ENCODE data around the gene PRRT1. TPM values are rescaled to one million over a fixed set of nuclear protein-coding genes. Genes with fewer than 3 reads are reported as not detected.
"Not testable (repeated sequence)": the region's sequence is repeated elsewhere in the genome, so short reads cannot be mapped to it uniquely, and the experiment has no call there.

Gene PRRT1
- total and polyA plus RNA-seq, 2 of the 4 experiments (the other 2 are of a cell fraction) = 0.99 TPM; not detected in 1

DNA sequence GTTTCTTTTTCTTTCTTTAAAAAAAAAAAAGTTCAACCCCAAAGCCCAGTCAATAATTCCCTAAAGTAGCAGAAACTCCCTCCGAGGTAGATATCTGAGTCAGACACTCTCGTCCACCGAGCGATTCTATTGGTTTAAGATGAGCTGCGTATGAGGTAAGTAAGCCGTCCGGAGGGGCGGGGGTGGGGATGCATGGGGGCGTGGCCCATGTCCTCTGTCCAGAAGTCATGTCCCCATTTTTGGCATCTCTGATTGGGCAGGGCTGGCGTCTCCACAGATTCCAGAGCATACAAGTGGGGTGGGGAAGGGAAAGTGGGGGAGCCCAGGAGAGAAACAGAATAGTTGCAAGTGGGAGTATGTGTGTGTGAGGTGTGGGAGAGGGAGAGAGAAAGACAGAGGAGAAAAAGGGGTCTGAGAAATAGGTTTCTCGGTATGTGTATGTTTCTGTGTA is 34.0 kb upstream of the PRRT1 start:
- H2AK9ac ChIP-seq (replicated peaks; ENCODE audit: low read depth, low read length, poor library complexity); H3K4me2 ChIP-seq (ENCODE audit: low read depth, low read length); H3K14ac ChIP-seq (replicated peaks; ENCODE audit: low read depth, low read length); H4K5ac ChIP-seq (ENCODE audit: low read depth, low read length); H2AFZ ChIP-seq (replicated peaks; ENCODE audit: low read length, poor library complexity); H2BK15ac ChIP-seq (ENCODE audit: low read depth, low read length); H3K18ac ChIP-seq (ENCODE audit: low read depth, low read length); H3K9ac ChIP-seq (ENCODE audit: low read depth, low read length); H4K91ac ChIP-seq (ENCODE audit: insufficient read depth, low read depth, low read length); dilution Hi-C loops (cut with HindIII; ENCODE audit: low sequenced_read_pairs, unreplicated experiment); H4K20me1 ChIP-seq (ENCODE audit: insufficient read depth, low read length); BruUV-seq (replicated peaks); H3K4ac ChIP-seq (ENCODE audit: low read depth, low read length); CTCF ChIA-PET; H3K9me3 ChIP-seq (ENCODE audit: control insufficient read depth, insufficient read depth, low read length); H4K8ac ChIP-seq (ENCODE audit: low read depth in 2 of 2, low read length in 2 of 2); H2BK120ac ChIP-seq (ENCODE audit: low read depth, low read length); H3K27me3 ChIP-seq (ENCODE audit: control insufficient read depth, insufficient read depth, low read length); H2BK20ac ChIP-seq (ENCODE audit: low read depth, low read length); H3K56ac ChIP-seq (ENCODE audit: extremely low read depth, insufficient read depth, low read length); H3K23ac ChIP-seq (ENCODE audit: low read depth, low read length); H3K9me1 ChIP-seq (ENCODE audit: insufficient read depth, low read length); H3K4me3 ChIP-seq (ENCODE audit: insufficient read depth, low read depth, low read length); H3K4me1 ChIP-seq (ENCODE audit: control insufficient read depth, insufficient read depth, low read length): not testable (repeated sequence)
- ATAC-seq (ENCODE audit: low read depth) (peak; percentile 59), DNase-seq (peak; percentile 88)
- intact Hi-C loops (cut with micrococcal nuclease) = loop anchor here (5.0 kb wide), 1 partner anchor 787 kb away; no protein-coding TSS in a partner anchor
- Histone ChIP-seq H3K36me3 (ENCODE audit: control insufficient read depth, insufficient read depth, low read length) (peaks cover 37% of the 10 kb centered on the region), H3K79me1 (ENCODE audit: low read depth in 1 of 2, low read length in 2 of 2) (peaks cover 10 to 47% of the 10 kb centered on the region in 2 experiments), H2AK5ac (ENCODE audit: low read depth, low read length) (peak overlapping the region; percentile 9; the same call in 1 of the 2 replicates), H3K27ac (ENCODE audit: insufficient read depth, low read length) (peak overlapping the region; percentile 21; the same call in 1 of the 2 replicates), H2BK5ac (ENCODE audit: low read depth, low read length, poor library complexity, severe bottlenecking) (peak overlapping the region; percentile 29)
- TF ChIP-seq MAZ (IDR thresholded peaks at IDR 0.05; ENCODE audit: borderline replicate concordance, low read depth, low read length) = peak; percentile 34; the same call in 1 of the 2 replicates
- POLR2A ChIA-PET (ENCODE audit: unreplicated experiment) = interaction anchor here (1.0 kb wide), 1 partner anchor 10 kb away, joined by 7 read pairs; no protein-coding TSS in a partner anchor
- in situ Hi-C loops (cut with MboI; ENCODE audit: low sequenced_read_pairs) = loop anchor here (25.0 kb wide), 1 partner anchor 777 kb away; the partner anchor contains the start of genes BRD2 and HLA-DMA
- 0% methylated on average over 1 of the region's 11 CpGs; no CpG with 5 or more reads in 1 of the 2 experiments for WGBS, 2 experiments (ENCODE audit: extremely low coverage in 2 of 2, insufficient read length in 1 of 2)

All from IMR-90 (cell line).